Hepatocyte (in vitro differentiated cells): ENCODE results near the gene EPHA8.

Experiments used
- EZH2 ChIP-seq: fragments of 200-600 bp; sonication (generic); IDR thresholded peaks from 2 replicates; pipeline ENCODE4 v1.6.1; 2016; ENCODE audit warnings: antibody characterized with exemption, mild to moderate bottlenecking, borderline replicate concordance
- TF ChIP-seq, protein P1 (sequence below): fragments of 200-600 bp; sonication (generic); IDR thresholded peaks from 2 replicates; pipeline ENCODE4 v1.5.1; 2016; ENCODE audit warnings: antibody characterized with exemption, mild to moderate bottlenecking; ENCODE audit not compliant: poor library complexity

DNA sequence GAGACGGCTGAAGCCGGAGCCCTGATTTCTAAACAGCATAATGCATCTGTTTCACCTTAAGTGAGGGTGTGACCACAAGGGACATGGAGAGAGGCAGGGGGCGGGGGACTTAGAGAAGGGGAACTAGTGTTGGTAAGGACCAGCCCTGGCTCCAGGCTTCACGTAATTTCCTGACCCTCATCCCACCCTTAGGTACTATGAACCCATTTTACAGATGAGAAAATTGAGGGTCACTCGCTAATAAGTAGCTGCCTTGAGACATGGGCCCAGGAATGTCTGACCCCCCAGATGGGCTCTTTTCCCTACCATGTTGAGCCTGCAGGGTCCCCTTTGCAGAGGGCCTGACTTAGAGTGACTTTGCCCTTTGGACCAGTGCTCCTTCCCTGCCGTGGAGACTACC lies 4.7 kb downstream of the EPHA8 start:
- no peak for TF ChIP-seq EZH2
- TF ChIP-seq, protein P1, sequence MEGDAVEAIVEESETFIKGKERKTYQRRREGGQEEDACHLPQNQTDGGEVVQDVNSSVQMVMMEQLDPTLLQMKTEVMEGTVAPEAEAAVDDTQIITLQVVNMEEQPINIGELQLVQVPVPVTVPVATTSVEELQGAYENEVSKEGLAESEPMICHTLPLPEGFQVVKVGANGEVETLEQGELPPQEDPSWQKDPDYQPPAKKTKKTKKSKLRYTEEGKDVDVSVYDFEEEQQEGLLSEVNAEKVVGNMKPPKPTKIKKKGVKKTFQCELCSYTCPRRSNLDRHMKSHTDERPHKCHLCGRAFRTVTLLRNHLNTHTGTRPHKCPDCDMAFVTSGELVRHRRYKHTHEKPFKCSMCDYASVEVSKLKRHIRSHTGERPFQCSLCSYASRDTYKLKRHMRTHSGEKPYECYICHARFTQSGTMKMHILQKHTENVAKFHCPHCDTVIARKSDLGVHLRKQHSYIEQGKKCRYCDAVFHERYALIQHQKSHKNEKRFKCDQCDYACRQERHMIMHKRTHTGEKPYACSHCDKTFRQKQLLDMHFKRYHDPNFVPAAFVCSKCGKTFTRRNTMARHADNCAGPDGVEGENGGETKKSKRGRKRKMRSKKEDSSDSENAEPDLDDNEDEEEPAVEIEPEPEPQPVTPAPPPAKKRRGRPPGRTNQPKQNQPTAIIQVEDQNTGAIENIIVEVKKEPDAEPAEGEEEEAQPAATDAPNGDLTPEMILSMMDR: no peak
